ENCODE data around the gene TXNDC11. TPM values are rescaled to one million over a fixed set of nuclear protein-coding genes. Genes with fewer than 3 reads are reported as not detected.

TXNDC11 gene
- total RNA-seq, 1 experiment from 2014 or later = 30.9 TPM

GRCh38 chr16:11635113-11635652 is 107.5 kb downstream of the TXNDC11 start:
- Histone ChIP-seq H3K79me2 (ENCODE audit: low read depth) (no peaks in the 10 kb centered on the region), H3K36me3 (ENCODE audit: low read depth) (no peaks in the 10 kb centered on the region), H3K27me3 (ENCODE audit: insufficient read depth, low read depth) (no peaks in the 10 kb centered on the region), H3K4me3 (no peak overlapping the region), H3K4me2 (no peak overlapping the region), H3F3A (ENCODE audit: insufficient read depth, low read depth) (peaks cover 29% of the 10 kb centered on the region), H2AFZ (no peak overlapping the region), H3K27ac (no peak overlapping the region), H3K9me2 (ENCODE audit: insufficient read depth) (no peaks in the 10 kb centered on the region), H4K20me1 (ENCODE audit: insufficient read depth) (no peaks in the 10 kb centered on the region), H3K9me3 (ENCODE audit: insufficient read depth, low read depth) (no peaks in the 10 kb centered on the region), H3K4me1 (replicated peaks; ENCODE audit: insufficient read depth) (peaks cover 42% of the 10 kb centered on the region)
- intact Hi-C loops (cut with micrococcal nuclease; ENCODE audit: unreplicated experiment) = no loop called here
- CTCF ChIA-PET = interaction anchor here (0.6 to 0.7 kb wide), 2 partner anchors 38 to 103 kb away, joined by 3 read pairs; no protein-coding TSS in a partner anchor
- TF ChIP-seq CTCF (conservative IDR thresholded peaks at IDR 0.05) (no peak), EZH2 (IDR thresholded peaks at IDR 0.05; ENCODE audit: low read depth) (no peak)
- BruUV-seq (replicated peaks) = no TSS peak
- DNase-seq = no peak
- POLR2A ChIA-PET (ENCODE audit: unreplicated experiment) = interaction anchor here (0.6 to 1.3 kb wide), 2 partner anchors 49 to 616 kb away, joined by 3 to 4 read pairs; no protein-coding TSS in a partner anchor

- H3K9me3 ChIP-seq (ENCODE audit: insufficient read depth, low read depth) = no peaks in the 10 kb centered on the region
- intact Hi-C loops (cut with micrococcal nuclease; ENCODE audit: unreplicated experiment) = no loop called here
- CTCF ChIA-PET = interaction anchor here (0.7 kb wide), 1 partner anchor 102 kb away, joined by 3 read pairs; no protein-coding TSS in a partner anchor
- no peak overlapping the region for H3K27ac ChIP-seq
- DNase-seq = no peak
- no peaks in the 10 kb centered on the region for H3K36me3 ChIP-seq (ENCODE audit: low read depth)
- H3K9me2 ChIP-seq (ENCODE audit: insufficient read depth) = no peaks in the 10 kb centered on the region
- H3K4me2 ChIP-seq = 0 out of 2 replicates have a peak overlapping the region, but pooled peaks have one; percentile 19
- H4K20me1 ChIP-seq (ENCODE audit: insufficient read depth) = no peaks in the 10 kb centered on the region
- no peaks in the 10 kb centered on the region for H3K27me3 ChIP-seq (ENCODE audit: insufficient read depth, low read depth)
- H3K79me2 ChIP-seq (ENCODE audit: low read depth) = no peaks in the 10 kb centered on the region
- H3K4me1 ChIP-seq (replicated peaks; ENCODE audit: insufficient read depth) = peaks cover 43% of the 10 kb centered on the region
- BruUV-seq (replicated peaks) = no TSS peak
- TF ChIP-seq CTCF (conservative IDR thresholded peaks at IDR 0.05) (no peak), EZH2 (IDR thresholded peaks at IDR 0.05; ENCODE audit: low read depth) (no peak)
- no peak overlapping the region for H2AFZ ChIP-seq
- peaks cover 21% of the 10 kb centered on the region; the same call in 1 of the 2 replicates for H3F3A ChIP-seq (ENCODE audit: insufficient read depth, low read depth)
- H3K4me3 ChIP-seq = no peak overlapping the region
- POLR2A ChIA-PET (ENCODE audit: unreplicated experiment) = no interaction called here
These were observed 108.3 kb downstream of the TXNDC11 start for GRCh38 chr16:11634312-11634711.

- TF ChIP-seq EZH2 (IDR thresholded peaks at IDR 0.05; ENCODE audit: low read depth) = no peak
- no peak for TF ChIP-seq CTCF (conservative IDR thresholded peaks at IDR 0.05)
- Histone ChIP-seq H3K4me3 (no peak overlapping the region), H3K27me3 (ENCODE audit: insufficient read depth, low read depth) (no peaks in the 10 kb centered on the region), H3K4me1 (replicated peaks; ENCODE audit: insufficient read depth) (peaks cover 49% of the 10 kb centered on the region), H3F3A (ENCODE audit: insufficient read depth, low read depth) (peaks cover 20% of the 10 kb centered on the region), H4K20me1 (ENCODE audit: insufficient read depth) (no peaks in the 10 kb centered on the region), H3K9me2 (ENCODE audit: insufficient read depth) (no peaks in the 10 kb centered on the region), H3K79me2 (ENCODE audit: low read depth) (no peaks in the 10 kb centered on the region), H2AFZ (no peak overlapping the region), H3K27ac (no peak overlapping the region), H3K4me2 (no peak overlapping the region), H3K9me3 (ENCODE audit: insufficient read depth, low read depth) (no peaks in the 10 kb centered on the region), H3K36me3 (ENCODE audit: low read depth) (no peaks in the 10 kb centered on the region)
- no TSS peak for BruUV-seq (replicated peaks)
- no peak for DNase-seq
- intact Hi-C loops (cut with micrococcal nuclease; ENCODE audit: unreplicated experiment) = no loop called here
- ChIA-PET POLR2A (ENCODE audit: unreplicated experiment) (interaction anchor here (0.6 kb wide), 2 partner anchors 36 to 136 kb away, joined by 4 read pairs; no protein-coding TSS in a partner anchor), CTCF (no interaction called here)
These were observed 109.5 kb downstream of the TXNDC11 start for GRCh38 chr16:11633113-11633512.

Data from PC-9 (cell line).